Upper lobe of right lung (tissue), 1 donor: ENCODE results near the gene ZBTB18. TPM values are rescaled to one million over a fixed set of nuclear protein-coding genes. Genes with fewer than 3 reads are reported as not detected.

Source experiments
- ATAC-seq: fragments of 200-7000 bp; cut with Tn5 transposase; one replicate; pipeline ENCODE4 v1.9.1; 2020; ENCODE audit warnings: mild to moderate bottlenecking, moderate library complexity
- DNase-seq: peaks from one replicate; pipeline ENCODE4 v3.0.0-alpha.2; 2020
- H3K27ac ChIP-seq: fragments of 200-600 bp; one replicate; pipeline ENCODE4 v1.8.0; 2022
- H3K27me3 ChIP-seq: fragments of 200-600 bp; one replicate; pipeline ENCODE4 v1.8.0; 2022; ENCODE audit warnings: mild to moderate bottlenecking
- H3K36me3 ChIP-seq: fragments of 200-600 bp; one replicate; pipeline ENCODE4 v1.8.0; 2022
- H3K4me1 ChIP-seq: fragments of 200-600 bp; one replicate; pipeline ENCODE4 v1.8.0; 2022
- H3K4me3 ChIP-seq: fragments of 200-600 bp; one replicate; pipeline ENCODE4 v1.8.0; 2022; ENCODE audit warnings: mild to moderate bottlenecking
- H3K9me3 ChIP-seq: fragments of 200-600 bp; one replicate; pipeline ENCODE4 v1.8.0; 2022
- CTCF ChIP-seq: fragments of 200-600 bp; IDR thresholded peaks from one replicate; pipeline ENCODE4 v1.8.0; 2022; ENCODE audit warnings: antibody characterized with exemption
- intact Hi-C: fragments of 100-400 bp; cut with DNase I; formaldehyde crosslinking; loops from one replicate; pipeline ENCODE4 v1.11.0; 2022
- total RNA-seq: library from RNA; stranded (reverse); fragmentation: NEBNext Ultra II Directional; extraction: Animal tissue kit (Norgen Biotek cat#: 25700); gene quantifications from one replicate; pipeline ENCODE4 v1.2.1, GENCODE V29; 2021
- donor health status: DM: no; HTN: yes; CAD: no; lungs with severe emphysema.

Gene ZBTB18
- total RNA-seq, 1 donor from 2014 or later: 21.7 TPM

- H3K9me3 ChIP-seq: no peaks in the 10 kb centered on the region
- DNase-seq (no peak), ATAC-seq (no peak)
- intact Hi-C loops: no loop called here
- H3K27ac ChIP-seq: no peak overlapping the region
- TF ChIP-seq CTCF: no peak
- H3K27me3 ChIP-seq: no peaks in the 10 kb centered on the region
- no peak overlapping the region for H3K4me3 ChIP-seq
- no peaks in the 10 kb centered on the region for H3K4me1 ChIP-seq
- no peaks in the 10 kb centered on the region for H3K36me3 ChIP-seq
Observed at GRCh38 chr1:244028701-244029100, 22.4 kb upstream of the ZBTB18 start.

- DNase-seq (no peak), ATAC-seq (no peak)
- intact Hi-C loops: no loop called here
- no peak for TF ChIP-seq CTCF
- no peaks in the 10 kb centered on the region for H3K4me1 ChIP-seq
- no peaks in the 10 kb centered on the region for H3K9me3 ChIP-seq
- no peak overlapping the region for H3K27ac ChIP-seq
- no peaks in the 10 kb centered on the region for H3K27me3 ChIP-seq
- no peaks in the 10 kb centered on the region for H3K36me3 ChIP-seq
- no peak overlapping the region for H3K4me3 ChIP-seq
Observed at GRCh38 chr1:244029124-244029523, 22.0 kb upstream of the ZBTB18 start.

GRCh38 chr1:244030481-244031040, 20.5 kb upstream of the ZBTB18 start:
- H3K27me3 ChIP-seq: no peaks in the 10 kb centered on the region
- intact Hi-C loops: no loop called here
- no peak for DNase-seq

GRCh38 chr1:244035358-244035757, 15.7 kb upstream of the ZBTB18 start:
- no peak for DNase-seq
- no peaks in the 10 kb centered on the region for H3K36me3 ChIP-seq
- no peak overlapping the region for H3K27ac ChIP-seq
- no peaks in the 10 kb centered on the region for H3K9me3 ChIP-seq
- TF ChIP-seq CTCF: no peak
- no peak overlapping the region for H3K4me3 ChIP-seq
- no peaks in the 10 kb centered on the region for H3K27me3 ChIP-seq
- no peaks in the 10 kb centered on the region for H3K4me1 ChIP-seq
- no peak for ATAC-seq
- intact Hi-C loops: no loop called here

More at GRCh38 chr1:244030481-244031040, 20.5 kb upstream of the ZBTB18 start:
- no peak overlapping the region for H3K27ac ChIP-seq
- no peak for TF ChIP-seq CTCF
- no peaks in the 10 kb centered on the region for H3K9me3 ChIP-seq
- ATAC-seq: no peak
- H3K36me3 ChIP-seq: no peaks in the 10 kb centered on the region
- H3K4me3 ChIP-seq: no peak overlapping the region
- H3K4me1 ChIP-seq: no peaks in the 10 kb centered on the region

- Histone ChIP-seq H3K9me3 (no peaks in the 10 kb centered on the region), H3K36me3 (no peaks in the 10 kb centered on the region), H3K4me1 (no peaks in the 10 kb centered on the region), H3K4me3 (no peak overlapping the region), H3K27me3 (no peaks in the 10 kb centered on the region), H3K27ac (no peak overlapping the region)
- DNase-seq (no peak), ATAC-seq (no peak)
- TF ChIP-seq CTCF: no peak
- intact Hi-C loops: no loop called here
Observed at GRCh38 chr1:244037252-244037651, 13.8 kb upstream of the ZBTB18 start.
